Choroid plexus epithelial cell (primary cell): Measurements from ENCODE around the gene ACSL3.

Source experiments
- DNase-seq: peaks from one replicate; pipeline ENCODE4 v3.0.0-alpha.2; 2010; ENCODE audit warnings: low read depth
- H3K4me3 ChIP-seq: 2 replicates; pipeline ENCODE4 v1.5.1; 2011; ENCODE audit warnings: low read depth, mild to moderate bottlenecking, control low read depth, low read length, moderate library complexity
- TF ChIP-seq, protein P1 (sequence below): conservative IDR thresholded peaks from 2 replicates; pipeline ENCODE4 v1.5.1; 2011; ENCODE audit warnings: low read depth, mild to moderate bottlenecking, control low read depth, inconsistent platforms, low read length, moderate library complexity

Gene ACSL3

DNA sequence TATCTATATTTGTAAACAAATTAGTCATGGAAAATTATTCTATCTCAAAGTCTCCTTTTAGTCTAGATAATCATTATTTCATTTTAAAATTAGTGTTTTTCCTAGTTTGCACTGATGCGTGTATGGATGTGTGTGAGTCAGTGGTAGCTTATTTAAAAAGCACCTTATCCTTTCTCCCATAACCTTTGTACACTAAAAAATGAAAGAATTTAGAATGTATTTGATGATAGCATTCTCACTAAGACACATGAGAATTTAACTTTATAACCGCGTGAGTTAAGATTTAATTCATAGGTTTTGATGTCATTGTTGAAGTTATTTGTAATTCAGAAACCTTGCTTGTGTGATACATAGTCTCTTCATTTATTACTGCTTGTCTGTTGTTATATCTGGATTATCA is 81.7 kb downstream of the ACSL3 start:
- no peak for DNase-seq
- no peak overlapping the region for H3K4me3 ChIP-seq
- TF ChIP-seq, protein P1, sequence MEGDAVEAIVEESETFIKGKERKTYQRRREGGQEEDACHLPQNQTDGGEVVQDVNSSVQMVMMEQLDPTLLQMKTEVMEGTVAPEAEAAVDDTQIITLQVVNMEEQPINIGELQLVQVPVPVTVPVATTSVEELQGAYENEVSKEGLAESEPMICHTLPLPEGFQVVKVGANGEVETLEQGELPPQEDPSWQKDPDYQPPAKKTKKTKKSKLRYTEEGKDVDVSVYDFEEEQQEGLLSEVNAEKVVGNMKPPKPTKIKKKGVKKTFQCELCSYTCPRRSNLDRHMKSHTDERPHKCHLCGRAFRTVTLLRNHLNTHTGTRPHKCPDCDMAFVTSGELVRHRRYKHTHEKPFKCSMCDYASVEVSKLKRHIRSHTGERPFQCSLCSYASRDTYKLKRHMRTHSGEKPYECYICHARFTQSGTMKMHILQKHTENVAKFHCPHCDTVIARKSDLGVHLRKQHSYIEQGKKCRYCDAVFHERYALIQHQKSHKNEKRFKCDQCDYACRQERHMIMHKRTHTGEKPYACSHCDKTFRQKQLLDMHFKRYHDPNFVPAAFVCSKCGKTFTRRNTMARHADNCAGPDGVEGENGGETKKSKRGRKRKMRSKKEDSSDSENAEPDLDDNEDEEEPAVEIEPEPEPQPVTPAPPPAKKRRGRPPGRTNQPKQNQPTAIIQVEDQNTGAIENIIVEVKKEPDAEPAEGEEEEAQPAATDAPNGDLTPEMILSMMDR, result no peak

DNA sequence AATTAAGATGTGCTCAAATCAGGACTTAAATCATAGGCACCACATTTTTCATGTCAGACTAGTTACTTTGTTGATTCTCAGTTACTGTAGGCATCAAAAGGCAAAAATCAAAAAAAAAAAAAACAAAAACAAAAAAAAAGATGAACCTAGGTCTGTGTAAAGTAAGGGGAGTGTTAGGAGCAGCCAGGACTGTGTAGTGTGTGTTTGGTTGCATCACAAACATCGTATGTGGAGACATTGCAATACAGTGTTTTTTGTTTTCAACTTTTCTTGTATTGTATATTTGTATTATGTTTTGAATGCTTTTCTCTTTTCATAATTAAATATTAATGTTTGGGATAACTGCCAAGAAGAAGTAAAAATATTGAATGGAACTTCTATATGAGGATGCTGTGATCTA is 82.1 kb downstream of the ACSL3 start:
- DNase-seq, result no peak
- TF ChIP-seq, protein P1, result no peak
- no peak overlapping the region for H3K4me3 ChIP-seq

DNA sequence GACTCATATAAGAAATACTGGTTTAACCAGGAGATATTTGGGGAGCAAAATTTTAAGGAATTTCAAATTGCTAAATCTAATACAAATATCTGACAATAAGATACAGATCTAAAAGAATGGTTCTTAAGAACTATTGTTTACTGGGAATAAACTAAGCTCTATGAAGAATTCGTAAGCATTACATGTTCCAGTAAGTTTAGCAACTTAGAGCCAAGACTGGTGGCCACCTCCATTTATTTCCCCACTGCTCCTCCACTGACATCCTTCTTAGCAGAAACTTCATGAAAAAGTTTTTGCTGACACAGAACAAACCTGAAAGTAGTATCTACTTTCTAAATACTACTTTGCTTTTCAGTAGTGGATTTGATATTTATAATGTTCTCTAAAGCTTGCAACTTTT is 83.0 kb downstream of the ACSL3 start:
- H3K4me3 ChIP-seq, result no peak overlapping the region
- TF ChIP-seq, protein P1, result no peak
- DNase-seq, result peak; percentile 34

DNA sequence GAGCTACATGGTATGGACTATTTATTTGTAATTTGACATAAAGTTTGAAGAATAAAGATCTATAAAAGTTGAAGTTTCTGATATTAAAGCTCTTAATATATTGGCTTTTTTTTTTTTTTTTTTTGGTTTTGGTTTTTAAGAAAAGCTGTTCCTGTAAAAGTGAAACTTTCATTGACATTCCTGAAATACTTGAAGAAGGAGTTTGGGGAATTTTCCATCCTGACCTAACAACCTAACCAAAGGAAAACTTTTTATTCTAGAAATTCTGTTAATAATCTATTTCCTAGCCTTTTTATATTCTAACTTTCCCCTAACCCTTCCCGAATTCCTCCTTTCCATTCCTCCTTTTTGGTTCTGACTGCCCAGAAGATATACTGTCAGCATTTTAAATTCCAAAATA is 83.7 kb downstream of the ACSL3 start:
- H3K4me3 ChIP-seq, result no peak overlapping the region
- DNase-seq, result peak; percentile 39

DNA sequence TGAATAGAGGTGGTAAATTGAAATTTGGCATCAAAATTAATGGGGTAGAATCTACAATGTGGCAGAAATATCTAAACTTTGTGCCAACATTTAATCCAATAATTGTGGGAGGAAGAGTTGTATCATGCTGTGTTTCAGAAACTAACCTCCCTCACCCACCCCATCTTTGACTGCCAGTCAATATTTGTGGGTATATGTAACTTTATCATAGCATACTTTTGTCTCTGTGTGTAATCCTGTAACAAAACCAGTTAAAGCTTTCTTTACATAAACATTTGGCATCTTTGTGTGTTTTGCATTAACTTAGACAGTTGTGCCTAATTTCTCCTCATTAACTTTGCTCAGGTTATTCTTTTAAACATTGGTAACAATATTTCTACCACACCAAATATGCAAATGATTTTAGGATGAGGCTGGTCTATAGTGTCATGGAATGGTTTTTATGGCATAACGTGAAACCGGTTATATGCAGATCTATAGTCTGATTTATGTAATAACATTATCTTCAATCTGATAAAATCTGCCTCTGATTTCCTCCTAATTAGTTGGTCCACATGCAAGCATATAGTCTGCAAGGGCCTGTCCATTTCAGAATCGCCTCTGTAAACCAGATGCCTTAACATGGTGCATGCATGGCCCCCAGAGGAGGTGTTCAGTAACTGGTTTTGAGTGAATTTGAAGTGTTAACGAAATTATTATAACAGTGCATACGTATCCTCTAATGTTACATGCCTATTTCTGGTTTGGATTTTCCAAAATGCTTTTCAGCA is 84.3 kb downstream of the ACSL3 start:
- no peak overlapping the region for H3K4me3 ChIP-seq
- no peak for DNase-seq
- TF ChIP-seq, protein P1, result no peak

More for the DNA sequence above, 83.7 kb downstream of the ACSL3 start:
- TF ChIP-seq, protein P1, result no peak

DNA sequence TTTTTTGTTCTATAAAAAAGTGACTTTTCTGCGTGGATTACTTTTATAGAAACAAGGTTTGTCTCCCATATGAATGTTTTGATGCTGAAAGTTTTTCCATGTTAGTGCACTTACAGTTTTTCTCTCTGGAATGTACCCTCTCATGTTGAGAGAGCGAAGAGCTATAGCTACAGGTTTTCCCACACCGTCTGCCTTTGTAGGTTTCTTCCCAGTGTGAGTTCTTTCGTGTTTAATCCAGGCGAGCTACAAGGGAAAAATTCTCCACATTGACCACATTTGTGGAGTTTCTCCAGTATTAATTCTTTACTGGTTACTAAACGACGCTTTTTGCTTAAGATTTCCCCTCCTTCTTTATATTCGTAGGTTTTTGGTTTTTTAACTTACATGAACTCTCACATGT is 85.1 kb downstream of the ACSL3 start:
- H3K4me3 ChIP-seq, result no peak overlapping the region
- TF ChIP-seq, protein P1, result no peak
- no peak for DNase-seq

DNA sequence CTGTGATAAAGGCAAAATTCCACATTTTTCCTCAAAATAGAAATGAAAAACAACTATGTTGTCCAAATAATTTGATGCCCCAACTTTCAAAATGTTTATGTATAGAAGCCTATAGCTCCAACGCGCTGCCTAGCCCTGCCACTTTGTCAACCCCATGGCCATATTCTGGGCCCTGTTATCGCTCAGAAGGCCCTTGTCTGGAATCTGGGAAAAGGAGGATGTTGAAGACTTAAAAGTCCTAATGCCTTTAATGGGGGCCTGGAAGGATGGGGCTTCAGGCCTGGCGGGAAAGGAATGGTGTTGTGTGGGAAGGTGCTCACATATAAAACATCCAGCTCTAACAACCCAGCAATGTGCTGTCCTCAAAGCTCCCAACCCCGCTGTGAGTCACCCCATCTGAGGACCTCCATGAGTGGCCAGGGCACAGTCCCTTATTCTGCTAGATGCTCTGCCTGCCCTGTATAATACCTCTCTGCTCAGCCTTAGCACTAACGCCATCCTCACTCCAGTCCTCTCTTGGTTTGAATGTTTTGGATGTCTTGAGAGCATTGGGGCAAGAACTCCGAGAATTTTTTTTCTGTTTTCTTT is 86.0 kb downstream of the ACSL3 start:
- TF ChIP-seq, protein P1, result no peak
- no peak for DNase-seq
- no peak overlapping the region for H3K4me3 ChIP-seq
